Esophagus (tissue), 2 donors: ENCODE measurements around the gene CD164L2. TPM values are rescaled to one million over a fixed set of nuclear protein-coding genes. Genes with fewer than 3 reads are reported as not detected.

Experiments
- H3K27ac ChIP-seq, 2 donors: one replicate each; pipeline ENCODE4 v1.5.1; 2013; ENCODE audit warnings: low read depth in 2 of 2, mild to moderate bottlenecking in 2 of 2, inconsistent platforms in 1 of 2, low read length in 1 of 2, moderate library complexity in 1 of 2
- H3K27me3 ChIP-seq, 2 donors: one replicate each; pipeline ENCODE4 v1.6.1; 2013; ENCODE audit warnings: low read length in 2 of 2, control low read depth in 1 of 2, mild to moderate bottlenecking in 1 of 2; ENCODE audit not compliant: insufficient read depth in 2 of 2, control insufficient read depth in 1 of 2
- H3K36me3 ChIP-seq, 2 donors: one replicate each; pipeline ENCODE4 v1.6.1; 2013; ENCODE audit warnings: low read length in 1 of 2; ENCODE audit not compliant: control insufficient read depth in 2 of 2, insufficient read depth in 2 of 2
- H3K4me1 ChIP-seq, 2 donors: one replicate each; pipeline ENCODE4 v1.6.1; 2013; ENCODE audit warnings: low read length in 1 of 2; ENCODE audit not compliant: control insufficient read depth in 2 of 2, insufficient read depth in 2 of 2
- H3K4me3 ChIP-seq, 2 donors: one replicate each; pipeline ENCODE4 v1.5.1; 2013; ENCODE audit warnings: low read length in 2 of 2, mild to moderate bottlenecking in 2 of 2, low read depth in 1 of 2, moderate library complexity in 1 of 2
- H3K9me3 ChIP-seq, 2 donors: one replicate each; pipeline ENCODE4 v1.6.1; 2013; ENCODE audit warnings: mild to moderate bottlenecking in 2 of 2, low read depth in 1 of 2, low read length in 1 of 2, moderate library complexity in 1 of 2; ENCODE audit not compliant: control insufficient read depth in 2 of 2, insufficient read depth in 1 of 2
- WGBS, 2 donors: extraction: QIAGEN DNeasy Blood & Tissue Kit; methylation state at CpG; one replicate each; pipeline ENCODE4 v1.1.7; 2013; 5-methylcytosine and 5-hydroxymethylcytosine counted together
- polyA plus RNA-seq, 2 donors: library from polyadenylated mRNA; stranded (reverse); fragments of 200-250 nt; gene quantifications; one replicate each; pipeline ENCODE4 v1.2.3, GENCODE V29; 2013
- donor health status: healthy with polysubstance abuse.
- donor health status: Bipolar disorder and iron deficiency.

Gene CD164L2
- polyA plus RNA-seq, 2 donors = 10.5 to 14.5 TPM

DNA sequence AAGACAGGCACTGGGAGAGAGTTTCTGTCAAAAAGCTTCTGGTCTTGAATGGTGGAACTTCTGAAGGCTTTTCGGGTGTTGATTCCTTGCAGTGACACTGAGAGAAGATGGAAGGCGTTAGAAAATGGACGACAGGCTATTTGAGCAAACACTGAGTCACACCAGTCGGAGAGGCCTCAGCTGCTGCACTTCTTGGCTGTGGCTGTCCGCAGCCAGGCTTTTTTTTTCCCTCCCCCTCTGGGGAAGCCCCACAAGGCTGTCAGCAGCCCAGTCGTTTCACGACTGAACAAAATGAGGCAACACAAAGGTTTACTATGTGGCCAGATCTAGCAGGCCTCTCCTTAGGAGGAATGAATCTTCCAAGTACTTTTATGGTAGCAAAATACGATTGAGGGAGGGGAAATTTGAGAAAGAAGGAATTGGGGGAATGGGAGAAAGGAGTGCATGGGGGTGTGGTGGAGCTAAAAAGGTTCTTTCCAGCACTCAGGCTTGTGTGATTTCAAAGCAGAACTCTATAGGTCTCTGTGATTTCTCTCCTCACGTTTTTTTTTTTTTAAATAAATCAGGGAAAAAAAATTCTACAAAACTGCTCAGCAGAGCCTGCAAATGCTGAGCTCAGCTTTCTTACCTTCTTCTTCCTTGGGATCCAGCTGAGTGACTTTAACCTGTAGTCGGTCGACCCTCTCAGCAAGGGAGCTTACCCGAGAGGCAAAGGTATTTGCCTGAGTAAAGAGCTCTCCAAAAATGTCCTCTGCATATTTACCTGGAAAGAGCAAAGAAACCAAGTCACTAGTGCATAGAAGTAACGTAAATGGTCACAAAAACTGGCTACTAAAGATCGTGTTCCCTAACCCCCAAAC lies 35.4 kb upstream of the CD164L2 start:
- Histone ChIP-seq H3K27me3 (no peaks in the 10 kb centered on the region), H3K4me1 (peaks cover 0 to under 1% of the 10 kb centered on the region in 2 donors), H3K4me3 (no peak overlapping the region), H3K36me3 (peaks cover 13 to 21% of the 10 kb centered on the region in 2 donors), H3K27ac (peak overlapping the region; percentile 69 to 82), H3K9me3 (no peaks in the 10 kb centered on the region)
- 26 to 36% methylated on average over 14 of the region's 14 CpGs for WGBS, 2 donors

DNA sequence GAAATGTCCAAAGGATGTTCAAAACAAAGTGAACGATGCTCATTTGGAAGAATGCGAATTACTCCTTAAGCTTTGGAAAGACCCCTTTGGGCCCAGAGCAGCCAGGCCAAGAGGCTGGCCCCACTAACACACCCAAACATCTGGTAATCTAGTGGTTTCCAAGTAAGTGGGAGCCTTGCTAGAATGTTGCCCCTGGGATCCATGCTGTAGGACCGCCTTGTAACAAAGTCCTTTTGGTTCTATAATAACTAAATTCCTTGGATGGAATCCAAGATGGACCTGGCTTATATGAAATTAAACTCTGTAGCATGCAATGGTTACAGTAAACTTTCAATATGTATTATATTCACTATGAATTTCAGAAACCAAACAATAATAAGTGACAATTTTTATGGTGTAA lies 34.6 kb upstream of the CD164L2 start:
- Histone ChIP-seq H3K27ac (peak overlapping the region; percentile 61 to 69), H3K4me3 (no peak overlapping the region), H3K4me1 (peaks cover 0 to 8% of the 10 kb centered on the region in 2 donors), H3K36me3 (peaks cover 20 to 29% of the 10 kb centered on the region in 2 donors), H3K9me3 (no peaks in the 10 kb centered on the region), H3K27me3 (no peaks in the 10 kb centered on the region)
- 84 to 88% methylated on average over 3 of the region's 3 CpGs for WGBS, 2 donors

DNA sequence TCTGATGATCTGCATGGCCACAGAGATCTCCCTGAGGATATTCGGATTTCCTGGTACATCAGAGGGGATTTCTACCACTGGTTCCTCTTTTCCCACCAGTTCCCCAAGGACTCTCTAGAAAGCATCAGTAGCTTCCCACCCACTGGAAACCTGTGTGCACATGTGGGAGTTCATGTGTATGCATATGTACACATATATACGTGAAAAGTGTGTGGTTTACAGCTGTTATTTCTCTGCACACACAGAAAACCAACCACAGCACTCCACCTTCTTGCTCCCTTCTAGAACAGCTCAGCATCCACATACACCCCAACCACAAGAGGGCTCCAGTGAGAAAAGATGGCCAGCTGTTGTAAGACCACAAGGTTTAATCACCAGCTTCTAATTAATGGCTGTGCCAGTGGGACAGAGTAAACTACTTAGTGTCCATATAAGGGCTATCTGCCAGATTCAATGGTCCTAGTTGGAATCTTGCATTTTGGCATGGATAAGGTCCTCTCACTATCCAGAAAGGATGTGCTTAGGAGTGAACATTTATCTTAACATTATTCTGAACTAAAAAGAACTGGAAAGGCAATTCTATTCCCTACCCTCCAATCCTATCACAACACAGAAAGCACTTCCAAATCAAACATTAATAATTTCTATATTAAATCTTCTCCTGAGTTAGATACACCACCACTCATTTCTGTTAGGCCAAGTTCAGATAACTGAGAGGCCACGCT lies 33.4 kb upstream of the CD164L2 start:
- Histone ChIP-seq H3K4me1 (peaks cover 0 to 8% of the 10 kb centered on the region in 2 donors), H3K9me3 (no peaks in the 10 kb centered on the region), H3K36me3 (peaks cover 25 to 34% of the 10 kb centered on the region in 2 donors), H3K4me3 (no peak overlapping the region), H3K27me3 (no peaks in the 10 kb centered on the region), H3K27ac (peak overlapping the region in 1 of 2 donors; percentile 17)
- 64 to 66% methylated on average over 3 of the region's 3 CpGs for WGBS, 2 donors

- H3K36me3 ChIP-seq = peaks cover 34 to 45% of the 10 kb centered on the region in 2 donors
- H3K27me3 ChIP-seq = no peaks in the 10 kb centered on the region
Measured at GRCh38 chr1:27414091-27414490, 31.0 kb upstream of the CD164L2 start.

GRCh38 chr1:27413004-27413403 lies 29.9 kb upstream of the CD164L2 start:
- Histone ChIP-seq H3K36me3 (peaks cover 44 to 52% of the 10 kb centered on the region in 2 donors), H3K27ac (peak overlapping the region; percentile 44 to 63), H3K27me3 (no peaks in the 10 kb centered on the region), H3K9me3 (no peaks in the 10 kb centered on the region), H3K4me1 (peaks cover 0 to 8% of the 10 kb centered on the region in 2 donors), H3K4me3 (no peak overlapping the region)
- 52 to 61% methylated on average over 4 of the region's 4 CpGs for WGBS, 2 donors

More at GRCh38 chr1:27414091-27414490, 31.0 kb upstream of the CD164L2 start:
- H3K4me3 ChIP-seq = no peak overlapping the region
- no peaks in the 10 kb centered on the region for H3K9me3 ChIP-seq
- 63 to 67% methylated on average over 1 of the region's 1 CpG for WGBS, 2 donors
- H3K4me1 ChIP-seq = peaks cover 0 to 8% of the 10 kb centered on the region in 2 donors
- H3K27ac ChIP-seq = peak overlapping the region; percentile 25 to 45

DNA sequence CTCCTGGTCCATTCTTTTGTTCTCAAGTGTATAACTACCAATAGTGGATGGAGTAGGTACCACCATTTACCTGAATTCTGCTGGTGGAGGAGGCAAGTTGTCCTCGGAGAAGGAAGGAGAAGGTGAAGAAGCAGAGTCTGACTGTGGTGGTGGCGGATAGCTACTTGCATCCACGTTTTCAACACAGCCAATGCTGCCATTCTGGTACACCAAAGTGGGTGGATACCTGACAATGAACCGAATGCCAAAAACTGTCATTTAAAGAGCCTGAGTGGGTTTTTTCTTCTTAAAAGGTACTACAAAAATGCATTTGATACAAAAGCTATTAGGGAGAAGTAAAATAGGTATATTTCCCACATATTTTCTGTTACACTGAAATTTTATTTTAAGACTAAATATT lies 29.4 kb upstream of the CD164L2 start:
- H3K4me1 ChIP-seq = peaks cover 2 to 10% of the 10 kb centered on the region in 2 donors
- peak overlapping the region in 1 of 2 donors; percentile 3 for H3K27ac ChIP-seq
- peaks cover 48 to 53% of the 10 kb centered on the region in 2 donors for H3K36me3 ChIP-seq
- 86 to 91% methylated on average over 4 of the region's 4 CpGs for WGBS, 2 donors
- H3K27me3 ChIP-seq = no peaks in the 10 kb centered on the region
- no peaks in the 10 kb centered on the region for H3K9me3 ChIP-seq
- no peak overlapping the region for H3K4me3 ChIP-seq

- H3K9me3 ChIP-seq = no peaks in the 10 kb centered on the region
- WGBS, 2 donors = 83 to 90% methylated on average over 2 of the region's 2 CpGs
- H3K4me1 ChIP-seq = peaks cover 3 to 13% of the 10 kb centered on the region in 2 donors
- peaks cover 43 to 49% of the 10 kb centered on the region in 2 donors for H3K36me3 ChIP-seq
- no peak overlapping the region for H3K4me3 ChIP-seq
- no peaks in the 10 kb centered on the region for H3K27me3 ChIP-seq
- no peak overlapping the region for H3K27ac ChIP-seq
Measured at GRCh38 chr1:27410709-27411108, 27.6 kb upstream of the CD164L2 start.

GRCh38 chr1:27409669-27410068 lies 26.5 kb upstream of the CD164L2 start:
- H3K9me3 ChIP-seq = no peaks in the 10 kb centered on the region
- H3K27ac ChIP-seq = no peak overlapping the region
- no peak overlapping the region for H3K4me3 ChIP-seq
- H3K27me3 ChIP-seq = no peaks in the 10 kb centered on the region
- WGBS, 2 donors = 94% methylated on average over 11 of the region's 11 CpGs
- peaks cover 3 to 13% of the 10 kb centered on the region in 2 donors for H3K4me1 ChIP-seq
- peaks cover 42 to 48% of the 10 kb centered on the region in 2 donors for H3K36me3 ChIP-seq

- Histone ChIP-seq H3K4me3 (no peak overlapping the region), H3K4me1 (peaks cover 7 to 16% of the 10 kb centered on the region in 2 donors), H3K9me3 (no peaks in the 10 kb centered on the region), H3K27ac (peak overlapping the region in 1 of 2 donors; percentile 87), H3K36me3 (peaks cover 39 to 40% of the 10 kb centered on the region in 2 donors), H3K27me3 (no peaks in the 10 kb centered on the region)
- 89 to 93% methylated on average over 9 of the region's 9 CpGs for WGBS, 2 donors
Measured at GRCh38 chr1:27408151-27408550, 25.0 kb upstream of the CD164L2 start.
